ENCODE results near the gene KHDC1.
A peak's percentile ranks its signal among the peaks of the same experiment; 100 is the strongest.
"Not testable (repeated sequence)": the region's sequence is repeated elsewhere in the genome, so short reads cannot be mapped to it uniquely, and the experiment has no call there.

KHDC1 gene

DNA sequence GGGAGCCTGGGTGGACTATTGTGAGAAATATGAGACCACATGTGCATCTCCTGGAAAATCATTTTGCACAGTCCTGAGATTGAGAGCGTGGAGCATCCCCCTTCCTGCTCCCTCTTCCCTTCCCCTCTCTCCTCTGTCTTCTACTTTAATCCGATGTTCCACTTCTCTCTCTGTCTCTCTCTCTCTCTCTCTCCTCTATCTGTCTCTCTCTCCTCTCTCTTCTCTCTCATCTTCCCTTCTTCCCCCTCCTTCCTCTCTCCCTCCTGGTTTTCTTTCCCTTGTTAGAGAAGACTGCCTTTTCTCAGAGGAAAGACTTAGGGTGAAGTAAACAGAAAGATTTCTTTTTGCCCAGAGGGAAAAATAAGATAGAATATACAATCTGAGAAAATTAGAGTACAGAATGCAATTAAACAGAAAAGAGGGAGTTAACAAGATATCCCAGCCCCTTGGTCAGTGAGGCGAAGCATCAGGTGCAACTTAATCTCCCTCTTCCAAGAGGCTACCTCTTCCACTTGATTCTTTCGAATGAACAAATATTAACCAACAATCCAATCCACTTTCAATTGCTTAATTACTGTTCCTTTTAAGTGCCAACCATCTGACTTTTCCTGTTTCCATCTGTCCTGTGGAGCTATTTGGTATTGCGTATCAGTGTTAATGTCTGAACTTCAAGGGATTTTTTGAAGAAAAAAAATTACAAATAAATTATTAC is 14.6 kb downstream of the KHDC1 start:
- DNase-seq, result peak; percentile 11

DNA sequence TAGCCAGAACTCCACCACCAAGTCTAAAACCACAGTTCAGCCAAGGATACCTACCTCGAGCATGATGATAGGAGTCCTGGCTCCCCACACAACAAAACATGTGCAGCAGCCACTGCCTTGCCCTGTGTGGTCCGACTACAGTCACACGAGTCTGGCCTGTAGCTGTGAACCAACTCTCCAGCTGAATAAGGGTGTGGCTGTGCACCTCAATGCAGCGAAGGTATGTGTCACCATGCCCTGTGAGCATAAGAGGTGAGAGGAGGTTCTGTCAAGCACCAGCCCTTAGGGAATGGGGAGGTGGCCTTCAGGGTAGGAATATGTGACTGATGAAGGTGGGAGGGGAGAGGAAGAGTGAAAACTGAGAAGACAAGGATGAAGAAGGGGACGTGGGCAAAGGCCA is 21.0 kb downstream of the KHDC1 start:
- DNase-seq, result no peak

DNA sequence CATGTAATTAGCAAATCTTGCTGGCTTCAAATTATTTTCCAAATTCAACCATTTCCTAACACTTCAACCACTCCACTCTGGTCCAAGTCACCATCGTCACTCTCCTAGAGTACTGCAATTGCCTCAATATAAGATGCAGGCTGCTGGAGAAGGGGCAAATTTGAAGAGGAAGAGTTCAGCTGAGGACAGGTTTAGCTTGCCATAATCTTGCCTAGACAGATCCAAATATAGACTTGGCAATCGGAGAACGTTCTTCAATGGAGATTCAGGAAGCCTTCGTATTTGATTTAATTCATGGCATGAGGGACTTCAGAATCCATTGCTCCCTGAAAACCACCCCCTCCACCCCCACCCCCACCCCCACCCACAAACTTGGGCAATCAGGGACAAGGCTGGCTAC is 22.3 kb downstream of the KHDC1 start:
- DNase-seq, result no peak

- no peak for DNase-seq
Measured at GRCh38 chr6:73236144-73236750, 26.7 kb downstream of the KHDC1 start.

GRCh38 chr6:73234733-73235132 is 28.3 kb downstream of the KHDC1 start:
- no peak for DNase-seq

DNA sequence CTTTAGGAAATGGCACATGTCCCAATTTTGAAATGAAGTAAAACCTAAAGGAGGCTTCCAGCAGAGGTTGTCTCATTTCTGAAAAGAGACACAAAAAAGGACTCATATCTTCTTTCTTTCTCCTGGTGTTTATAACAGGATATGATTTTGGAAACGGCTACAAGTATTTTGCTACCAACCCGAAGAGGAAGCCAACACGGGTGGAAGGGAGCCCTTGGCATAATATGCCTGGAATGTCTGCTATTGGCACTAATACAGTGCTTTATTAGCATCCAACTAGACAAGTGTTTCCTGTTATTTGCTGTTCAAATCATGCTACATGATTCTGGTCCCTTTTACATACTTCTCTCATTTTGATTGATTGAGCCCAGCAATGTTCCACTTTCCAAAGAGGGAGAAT is 29.0 kb downstream of the KHDC1 start:
- not testable (repeated sequence) for DNase-seq

DNA sequence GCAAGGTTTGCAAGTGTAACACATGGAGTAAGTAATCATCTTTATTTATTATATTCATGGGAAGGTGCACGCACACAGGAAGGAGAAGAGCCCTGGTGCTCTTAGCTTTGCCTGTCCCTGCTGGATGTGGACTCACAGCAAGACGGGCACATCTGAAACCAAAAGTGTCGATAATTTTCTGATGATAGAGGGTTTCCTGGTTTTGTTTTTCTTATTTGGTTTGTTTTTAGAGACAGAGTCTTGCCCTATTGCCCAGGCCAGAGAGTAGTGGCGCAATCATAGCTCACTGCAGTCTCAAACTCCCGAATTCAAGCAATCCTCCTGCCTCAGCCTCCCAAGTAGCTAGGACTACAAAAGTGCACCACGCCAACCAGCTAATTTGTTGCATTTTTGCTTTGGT is 29.9 kb downstream of the KHDC1 start:
- DNase-seq, result no peak

DNA sequence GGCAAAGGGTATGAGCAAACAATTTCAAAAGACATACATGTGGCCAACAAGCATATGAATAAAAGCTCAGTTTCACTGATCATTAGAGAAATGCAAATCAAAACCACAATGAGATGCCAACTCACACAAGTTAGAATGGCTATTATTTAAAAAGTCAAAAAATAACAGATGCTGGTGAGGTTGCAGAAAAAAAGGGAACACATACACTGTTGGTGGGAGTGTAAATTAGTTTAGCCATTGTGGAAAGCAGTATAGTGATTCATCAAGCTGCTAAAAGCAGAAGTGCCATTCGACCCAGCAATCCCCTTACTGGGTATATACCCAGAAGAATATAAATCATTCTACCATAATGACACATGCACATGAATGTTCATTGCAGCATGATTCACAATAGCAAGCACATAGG is 31.0 kb downstream of the KHDC1 start:
- no peak for DNase-seq

DNA sequence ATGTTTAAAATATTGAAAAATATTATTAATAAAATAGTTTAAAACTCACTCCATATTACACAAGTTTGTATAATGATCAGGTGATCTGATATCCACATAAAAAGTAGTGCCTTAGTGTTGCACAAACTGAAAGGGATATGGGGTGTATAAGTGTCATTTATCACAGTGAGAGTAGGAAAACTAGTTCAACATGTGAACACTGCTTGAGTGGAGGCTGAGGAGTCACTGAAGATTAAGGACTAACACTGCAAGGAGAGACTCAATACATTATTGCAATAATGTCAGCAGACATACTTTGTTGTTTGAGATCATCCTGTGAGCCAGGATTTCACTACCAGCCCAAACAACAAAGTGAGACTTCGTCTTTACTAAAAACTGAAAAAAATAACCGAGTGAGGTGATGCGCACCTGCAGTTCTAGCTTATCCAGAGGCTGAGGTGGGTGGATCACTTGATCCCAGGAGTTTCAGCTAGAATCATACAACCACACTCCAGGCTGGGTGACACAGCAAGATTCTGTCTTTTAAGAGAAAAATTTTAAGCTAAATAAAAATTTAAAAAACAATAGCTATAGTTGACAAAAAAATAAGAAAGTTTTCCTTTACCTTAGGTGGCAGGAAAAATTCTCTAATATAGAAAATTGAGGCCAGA is 35.3 kb downstream of the KHDC1 start:
- no peak for DNase-seq

DNA sequence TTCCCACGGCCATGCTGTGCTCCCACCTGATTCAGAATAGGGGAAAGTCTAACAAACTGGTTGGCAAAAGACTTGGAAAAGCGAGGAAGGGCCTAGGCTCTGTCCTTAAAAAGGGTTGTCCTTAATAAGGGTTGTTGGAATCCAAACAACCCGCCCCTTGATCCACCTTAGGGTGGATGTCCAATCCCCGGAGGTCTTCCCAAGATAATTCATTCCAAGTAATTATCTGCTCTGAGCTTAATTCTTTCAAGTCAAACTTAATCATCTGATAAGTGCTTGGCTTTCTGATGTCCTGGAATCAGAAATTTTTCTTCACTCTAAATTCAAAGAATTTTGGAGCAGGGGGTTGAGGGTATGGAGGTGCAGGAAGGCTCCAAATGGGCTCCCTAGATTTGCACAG is 37.6 kb downstream of the KHDC1 start, which contains the start of gene KHDC1L:
Gene KHDC1L (minus strand): TSS at position 101 of the 400 bp plus-strand sequence. CDS start 88 bp downstream, at position 13.
- no peak for DNase-seq

DNA sequence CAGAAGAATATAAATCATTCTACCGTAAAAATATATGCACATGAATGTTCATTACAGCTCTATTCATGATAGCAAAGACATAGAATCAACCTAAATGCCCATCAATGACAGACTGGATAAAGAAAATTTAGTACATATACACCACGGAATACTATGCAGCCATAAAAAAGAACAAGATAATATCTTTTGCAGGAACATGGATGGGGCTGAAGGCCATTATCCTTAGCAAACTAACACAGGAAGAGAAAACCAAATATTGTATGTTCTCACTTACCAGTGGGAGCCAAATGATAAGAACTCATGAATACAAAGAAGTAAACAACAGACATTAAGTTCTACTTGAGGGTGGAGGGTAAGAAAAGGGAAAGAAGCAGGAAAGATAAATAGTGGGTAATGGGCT is 46.1 kb downstream of the KHDC1 start:
- DNase-seq, result no peak

DNA sequence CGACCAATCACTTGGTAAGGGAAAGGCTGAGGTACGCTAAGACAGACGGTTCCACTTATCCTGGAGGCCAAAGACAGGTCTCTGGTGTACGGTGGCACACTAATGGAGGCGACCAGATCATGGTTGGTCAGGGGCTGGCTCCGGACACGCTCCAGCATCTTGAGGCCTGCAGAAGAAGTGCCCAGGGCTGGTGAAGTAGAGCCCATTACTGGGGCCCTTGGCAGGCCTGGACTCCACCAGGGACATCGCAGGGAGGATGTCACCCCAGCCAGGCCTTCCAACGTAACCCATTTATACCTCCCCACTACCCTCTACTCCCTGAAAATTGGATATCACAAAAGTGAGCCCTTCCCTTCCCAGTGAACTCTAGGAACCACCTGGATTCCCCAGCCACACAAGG is 53.9 kb downstream of the KHDC1 start:
- DNase-seq, result no peak

DNA sequence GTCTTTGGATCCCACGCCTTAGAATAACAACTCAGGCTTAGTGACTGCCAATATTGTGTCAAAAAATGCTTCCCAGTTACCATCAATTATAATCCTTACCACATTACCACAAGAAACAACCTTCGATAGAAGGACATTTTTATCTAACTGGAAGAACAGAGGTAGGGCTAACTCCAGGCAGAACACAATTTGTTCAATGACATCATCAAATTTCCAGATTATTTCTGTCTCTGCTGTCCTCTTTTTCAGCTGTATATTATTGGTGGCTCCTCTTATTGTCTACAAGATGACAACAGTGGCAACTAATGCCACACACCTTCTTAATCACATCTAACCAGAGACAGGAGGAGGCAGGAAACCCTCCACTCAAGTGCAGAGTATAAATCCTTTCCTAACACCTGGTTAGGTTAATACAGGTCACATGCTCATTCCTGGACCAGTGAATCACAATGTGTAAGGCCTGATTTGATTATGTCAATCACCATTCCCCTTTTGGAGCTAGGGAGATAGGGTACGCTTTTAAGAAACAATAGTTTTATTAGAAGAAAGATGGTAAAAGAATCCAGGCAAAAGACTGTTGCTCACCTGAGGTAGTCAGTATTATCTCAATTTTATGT is 55.7 kb downstream of the KHDC1 start:
- DNase-seq, result no peak

- no peak for DNase-seq
Measured at GRCh38 chr6:73204252-73204651, 58.7 kb downstream of the KHDC1 start.

DNA sequence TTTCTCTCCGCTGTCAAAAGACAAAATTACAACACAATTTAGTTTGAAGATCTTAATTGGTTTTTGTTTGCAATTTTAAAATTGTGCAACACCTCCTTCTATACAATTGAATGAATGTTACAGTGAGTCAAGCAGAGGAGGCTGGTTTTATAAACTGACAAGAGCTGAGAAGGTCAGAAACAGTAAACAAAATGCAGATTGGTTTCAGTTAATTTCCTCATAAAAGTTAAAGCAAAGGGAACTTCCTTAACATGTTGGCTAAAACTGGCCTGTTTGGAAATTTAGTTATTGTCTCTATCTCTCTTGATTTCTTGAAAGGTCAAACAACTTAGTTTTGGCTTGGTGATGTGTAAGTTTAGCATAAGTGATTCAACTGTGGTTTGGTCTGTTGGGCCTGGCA is 59.9 kb downstream of the KHDC1 start:
- no peak for DNase-seq

GRCh38 chr6:73200735-73201134 is 62.3 kb downstream of the KHDC1 start:
- no peak for DNase-seq

GRCh38 chr6:73200247-73200646 is 62.7 kb downstream of the KHDC1 start:
- no peak for DNase-seq

DNA sequence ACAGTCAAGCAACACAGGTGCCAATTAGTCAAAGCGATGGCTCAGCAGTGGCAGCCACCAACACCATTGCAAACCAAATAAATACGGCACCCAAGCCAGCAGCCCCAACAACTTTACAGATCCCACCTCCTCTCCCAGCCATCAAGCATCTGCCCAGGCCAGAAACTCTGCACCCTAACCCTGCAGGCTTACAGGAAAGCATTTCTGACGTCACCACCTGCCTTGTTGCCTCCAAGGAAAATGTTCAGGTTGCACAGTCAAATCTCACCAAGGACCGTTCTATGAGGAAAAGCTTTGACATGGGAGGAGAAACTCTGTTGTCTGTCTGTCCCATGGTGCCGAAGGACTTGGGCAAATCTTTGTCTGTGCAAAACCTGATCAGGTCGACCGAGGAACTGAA is 68.3 kb downstream of the KHDC1 start:
- DNase-seq, result no peak

- DNase-seq, result not testable (repeated sequence)
Measured at GRCh38 chr6:73193302-73193701, 69.7 kb downstream of the KHDC1 start.
